ENCODE measurements around the gene C16orf78. TPM values are rescaled to one million over a fixed set of nuclear protein-coding genes. Genes with fewer than 3 reads are reported as not detected.

Gene C16orf78
- total RNA-seq, 1 donor from 2014 or later: not detected

- no peak overlapping the region for H3K27ac Mint-ChIP-seq
- no peak for DNase-seq (ENCODE audit: low spot score)
- H3K36me3 Mint-ChIP-seq: no peaks in the 10 kb centered on the region
- H3K9me3 Mint-ChIP-seq: no peaks in the 10 kb centered on the region
- TF ChIP-seq EZH2phosphoT487 (IDR thresholded peaks at IDR 0.05) (no peak), EZH2 (IDR thresholded peaks at IDR 0.05) (no peak), CTCF (IDR thresholded peaks at IDR 0.05) (no peak)
- Histone ChIP-seq H3K9ac (no peak overlapping the region), H3K9me3 (ENCODE audit: low read depth) (no peaks in the 10 kb centered on the region), H3K36me3 (no peaks in the 10 kb centered on the region), H2AFZ (replicated peaks) (no peak overlapping the region), H3K4me1 (peaks cover 38% of the 10 kb centered on the region), H3K4me2 (no peak overlapping the region), H3K27me3 (peaks cover 34% of the 10 kb centered on the region), H3F3A (ENCODE audit: low read depth) (peaks cover 8% of the 10 kb centered on the region), H4K20me1 (ENCODE audit: low read depth) (peaks cover 10% of the 10 kb centered on the region), H3K4me3 (no peak overlapping the region), H3K79me2 (ENCODE audit: low read depth) (no peaks in the 10 kb centered on the region), H3K27ac (no peak overlapping the region)
- H3K4me3 Mint-ChIP-seq: no peak overlapping the region
- H3K4me1 Mint-ChIP-seq: peaks cover 44% of the 10 kb centered on the region
- peaks cover 4% of the 10 kb centered on the region for H3K27me3 Mint-ChIP-seq (ENCODE audit: insufficient read depth, low read depth)
These were observed 70.0 kb downstream of the C16orf78 start for GRCh38 chr16:49443576-49443975.

GRCh38 chr16:49446805-49447204 lies 73.2 kb downstream of the C16orf78 start:
- H3K9me3 ChIP-seq (ENCODE audit: low read depth): no peaks in the 10 kb centered on the region
- no peaks in the 10 kb centered on the region for H4K20me1 ChIP-seq (ENCODE audit: low read depth)
- TF ChIP-seq EZH2phosphoT487 (IDR thresholded peaks at IDR 0.05) (no peak), EZH2 (IDR thresholded peaks at IDR 0.05) (no peak), CTCF (IDR thresholded peaks at IDR 0.05) (no peak)
- no peak overlapping the region for H3K9ac ChIP-seq
- no peaks in the 10 kb centered on the region for H3K36me3 ChIP-seq
- Mint-ChIP-seq H3K36me3 (no peaks in the 10 kb centered on the region), H3K27ac (no peak overlapping the region), H3K27me3 (ENCODE audit: insufficient read depth, low read depth) (peaks cover 4% of the 10 kb centered on the region), H3K9me3 (no peaks in the 10 kb centered on the region), H3K4me3 (no peak overlapping the region), H3K4me1 (peaks cover 17% of the 10 kb centered on the region)
- H3K27ac ChIP-seq: no peak overlapping the region
- no peaks in the 10 kb centered on the region for H3F3A ChIP-seq (ENCODE audit: low read depth)
- H3K4me1 ChIP-seq: peaks cover 12% of the 10 kb centered on the region
- no peak overlapping the region for H3K4me2 ChIP-seq
- DNase-seq (ENCODE audit: low spot score): no peak
- peaks cover 7% of the 10 kb centered on the region for H3K27me3 ChIP-seq
- H3K4me3 ChIP-seq: no peak overlapping the region
- H2AFZ ChIP-seq (replicated peaks): no peak overlapping the region
- no peaks in the 10 kb centered on the region for H3K79me2 ChIP-seq (ENCODE audit: low read depth)

Other genes with a start within 250 kb of the C16orf78 start
- 0.11 and 0.31 TPM in 2 replicates for gene CBLN1, start 92.0 kb upstream of the C16orf78 start, total RNA-seq (ENCODE audit: low replicate concordance)

Data from neural progenitor cell (in vitro differentiated cells).